Adrenal gland (tissue), 12 donors: ENCODE results near the gene ANO10. TPM values are rescaled to one million over a fixed set of nuclear protein-coding genes. Genes with fewer than 3 reads are reported as not detected.

ENCODE experiments used
- DNase-seq, 7 donors: peaks; one replicate each; pipeline ENCODE4 v3.0.0-alpha.2; 2019 to 2020
- H3K27ac ChIP-seq, 5 donors: fragments of 200-600 bp; sonication (generic) in 4 of 5; 1 replicate in 3 of 5; 2 replicates in 2 of 5; pipeline versions ENCODE4 v1.5.1 to v1.8.0; 2016 to 2020; ENCODE audit warnings: mild to moderate bottlenecking in 1 of 5
- H3K27me3 ChIP-seq: fragments of 200-600 bp; 2 replicates; pipeline ENCODE4 v1.8.0; 2021
- H3K36me3 ChIP-seq, 2 donors: fragments of 200-600 bp; replicated peaks in 1 of 2; 1 replicate in 1 of 2; 2 replicates in 1 of 2; pipeline versions ENCODE4 v1.5.1 to v1.8.0; 2018 to 2022
- H3K4me1 ChIP-seq, 2 donors: fragments of 200-600 bp; replicated peaks in 1 of 2; 1 replicate in 1 of 2; 2 replicates in 1 of 2; pipeline versions ENCODE4 v1.5.1 to v1.8.0; 2018 to 2021
- H3K4me3 ChIP-seq, 4 donors: fragments of 200-600 bp; sonication (generic) in 3 of 4; one replicate each; pipeline ENCODE4 v1.5.1; 2016 to 2018
- H3K9me3 ChIP-seq, 3 donors: fragments of 200-600 bp; sonication (generic) in 1 of 3; replicated peaks in 1 of 3; 1 replicate in 2 of 3; 2 replicates in 1 of 3; pipeline versions ENCODE4 v1.5.1 to v1.8.0; 2016 to 2021
- POLR2A ChIP-seq, 2 donors: fragments of 450-650 bp; IDR thresholded peaks; one replicate each; pipeline ENCODE4 v1.6.1; 2017; ENCODE audit warnings: antibody characterized with exemption in 2 of 2, mild to moderate bottlenecking in 2 of 2, moderate library complexity in 1 of 2
- WGBS, 4 donors: extraction: QIAGEN DNeasy Blood & Tissue Kit in 2 of 4; methylation state at CpG; one replicate each; pipeline versions ENCODE4 v1.1.5 to v1.1.7; 2013 to 2017; 5-methylcytosine and 5-hydroxymethylcytosine counted together
- intact Hi-C, 2 donors: fragments of 100-400 bp; cut with DNase I; formaldehyde crosslinking; loops; one replicate each; pipeline versions ENCODE4 v1.14.1 to v1.15.0; 2022 to 2023
- polyA plus RNA-seq, 3 donors: library from polyadenylated mRNA; stranded (reverse); fragments of 200-250 nt in 2 of 3; fragments of 350-450 nt in 1 of 3; fragmentation: Illumina TruSeq in 1 of 3; extraction: RNeasy Lipid Tissue Mini Kit (QIAGEN cat#74804) in 1 of 3; gene quantifications; one replicate each; pipeline ENCODE4 v1.2.3, GENCODE V29; 2013 to 2014
- small RNA-seq, 2 donors: library from RNA; depleted of rRNA; stranded (forward); fragments of <200 nt; gene quantifications; one replicate each; pipeline ENCODE3, GENCODE V24; 2016
- total RNA-seq, 9 donors: library from RNA; depleted of rRNA in 4 of 9; stranded (reverse); fragments of >200 nt in 4 of 9; fragments of 120-200 nt in 1 of 9; fragmentation: NEBNext Ultra II Directional in 1 of 9; extraction: Animal tissue kit (Norgen Biotek cat#: 25700) in 1 of 9; gene quantifications; one replicate each; pipeline versions ENCODE4 v1.1.0 to v1.2.4, GENCODE V29; 2013 to 2023
- TF ChIP-seq, protein P1 (sequence below), 6 experiments: fragments of 450-650 bp in 4 of 6; fragments of 200-600 bp in 2 of 6; sonication (generic) in 1 of 6; IDR thresholded peaks; 1 replicate in 5 of 6; 2 replicates in 1 of 6; pipeline versions ENCODE4 v1.5.1 to v1.8.0; 2016 to 2021; ENCODE audit warnings: antibody characterized with exemption in 6 of 6, mild to moderate bottlenecking in 2 of 6, moderate library complexity in 1 of 6
- donor health status: healthy with polysubstance abuse.
- donor health status: Bipolar disorder and iron deficiency.
- donor health status: DM: yes; HTN: yes; CAD: no.
- donor health status: DM: no; HTN: no; CAD: no.
- donor health status: DM: no; HTN: no; CAD: no.
- donor health status: DM: yes; HTN: yes; CAD: no.

ANO10 gene
- total and polyA plus RNA-seq, 12 donors, result 10.7 to 34.8 (median 22.0) TPM

DNA sequence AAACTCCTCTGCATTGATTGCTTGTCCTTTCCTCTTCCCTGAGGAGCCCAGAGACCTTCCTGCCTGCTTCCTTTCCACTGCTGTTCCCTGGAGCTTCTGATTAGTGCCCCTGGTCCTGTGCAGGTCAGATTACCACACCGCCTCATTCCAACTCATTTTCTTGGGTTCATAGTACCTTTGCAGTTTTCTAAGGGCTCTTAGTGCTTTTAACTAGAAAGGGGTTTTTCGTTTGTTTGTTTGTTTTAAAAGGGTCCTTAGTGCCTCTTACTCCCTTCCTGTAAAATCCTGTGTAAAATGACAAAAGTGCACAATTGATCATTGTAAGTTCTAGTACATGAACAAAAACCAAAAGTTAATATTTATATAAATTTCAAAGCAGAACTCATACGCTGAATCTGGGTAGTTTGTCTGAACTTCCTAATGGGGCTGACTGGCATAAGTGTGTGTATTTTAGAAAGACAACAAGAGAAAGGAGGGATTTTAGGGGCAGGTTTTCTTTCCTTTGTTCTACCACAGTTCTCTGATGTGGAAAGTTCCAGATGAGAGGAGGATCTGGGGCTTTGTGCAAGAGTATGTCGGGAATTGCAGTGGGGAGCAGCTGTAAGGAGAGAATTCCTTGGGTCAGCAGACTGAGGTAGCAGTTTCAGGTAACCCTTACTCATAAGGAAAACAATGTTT lies 304.9 kb downstream of the ANO10 start:
- DNase-seq, result no peak
- H3K4me3 ChIP-seq, result no peak overlapping the region
- H3K27me3 ChIP-seq, result no peaks in the 10 kb centered on the region
- WGBS, 4 donors, result 74 to 83% (median 78%) methylated on average over 4 of the region's 4 CpGs
- H3K4me1 ChIP-seq, result peaks cover 0 to 32% of the 10 kb centered on the region in 2 donors
- TF ChIP-seq POLR2A (IDR thresholded peaks at IDR 0.05), result no peak
- TF ChIP-seq, protein P1, sequence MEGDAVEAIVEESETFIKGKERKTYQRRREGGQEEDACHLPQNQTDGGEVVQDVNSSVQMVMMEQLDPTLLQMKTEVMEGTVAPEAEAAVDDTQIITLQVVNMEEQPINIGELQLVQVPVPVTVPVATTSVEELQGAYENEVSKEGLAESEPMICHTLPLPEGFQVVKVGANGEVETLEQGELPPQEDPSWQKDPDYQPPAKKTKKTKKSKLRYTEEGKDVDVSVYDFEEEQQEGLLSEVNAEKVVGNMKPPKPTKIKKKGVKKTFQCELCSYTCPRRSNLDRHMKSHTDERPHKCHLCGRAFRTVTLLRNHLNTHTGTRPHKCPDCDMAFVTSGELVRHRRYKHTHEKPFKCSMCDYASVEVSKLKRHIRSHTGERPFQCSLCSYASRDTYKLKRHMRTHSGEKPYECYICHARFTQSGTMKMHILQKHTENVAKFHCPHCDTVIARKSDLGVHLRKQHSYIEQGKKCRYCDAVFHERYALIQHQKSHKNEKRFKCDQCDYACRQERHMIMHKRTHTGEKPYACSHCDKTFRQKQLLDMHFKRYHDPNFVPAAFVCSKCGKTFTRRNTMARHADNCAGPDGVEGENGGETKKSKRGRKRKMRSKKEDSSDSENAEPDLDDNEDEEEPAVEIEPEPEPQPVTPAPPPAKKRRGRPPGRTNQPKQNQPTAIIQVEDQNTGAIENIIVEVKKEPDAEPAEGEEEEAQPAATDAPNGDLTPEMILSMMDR (IDR thresholded peaks at IDR 0.05), result no peak
- no peaks in the 10 kb centered on the region for H3K9me3 ChIP-seq
- peak overlapping the region in 2 of 5 donors; percentile 13 to 58 for H3K27ac ChIP-seq
- intact Hi-C loops, result no loop called here
- H3K36me3 ChIP-seq, result no peaks in the 10 kb centered on the region

Small RNA genes lying within 50 kb of the gene (small RNA-seq; reads per million reads assigned to genes)
- 0 reads per million in 2 donors for gene RF00019

Other genes with a start within 250 kb of the ANO10 start
- 10 to 100 TPM; 18.4 to 43.4 (median 22.6) TPM for gene ABHD5, start 68.9 kb upstream of the ANO10 start, total RNA-seq
- 10 to 100 TPM in 2 of 3 donors, 1 to 10 TPM in 1; 6.1 to 22.1 (median 15.6) TPM for gene ABHD5, start 68.9 kb upstream of the ANO10 start, polyA plus RNA-seq